Psoas muscle (tissue), 8 donors: ENCODE results near the gene FSTL5. TPM values are rescaled to one million over a fixed set of nuclear protein-coding genes. Genes with fewer than 3 reads are reported as not detected.

ENCODE experiments used
- ATAC-seq, 4 donors: fragments of 200-7000 bp; cut with Tn5 transposase; one replicate each; pipeline ENCODE4 v1.9.1; 2020; ENCODE audit warnings: moderate library complexity in 3 of 4, mild to moderate bottlenecking in 2 of 4
- DNase-seq, 2 donors: peaks; one replicate each; pipeline ENCODE4 v3.0.0-alpha.2; 2020
- H3K27ac ChIP-seq: fragments of 200-600 bp; one replicate; pipeline ENCODE4 v1.8.0; 2022
- H3K27me3 ChIP-seq, 3 donors: fragments of 200-600 bp in 1 of 3; one replicate each; pipeline versions ENCODE4 v1.6.1 to v1.8.0; 2013 to 2022; ENCODE audit warnings: low read length in 2 of 3, mild to moderate bottlenecking in 2 of 3, moderate library complexity in 1 of 3; ENCODE audit not compliant: insufficient read depth in 3 of 3
- H3K36me3 ChIP-seq, 2 donors: fragments of 200-600 bp in 1 of 2; one replicate each; pipeline versions ENCODE4 v1.6.1 to v1.8.0; 2013 to 2022; ENCODE audit warnings: low read depth in 1 of 2, mild to moderate bottlenecking in 1 of 2, moderate library complexity in 1 of 2; ENCODE audit not compliant: insufficient read depth in 1 of 2
- H3K4me1 ChIP-seq: fragments of 200-600 bp; one replicate; pipeline ENCODE4 v1.8.0; 2022
- H3K4me3 ChIP-seq: fragments of 200-600 bp; one replicate; pipeline ENCODE4 v1.8.0; 2022; ENCODE audit warnings: mild to moderate bottlenecking
- H3K9me3 ChIP-seq: fragments of 200-600 bp; one replicate; pipeline ENCODE4 v1.8.0; 2022
- CTCF ChIP-seq: fragments of 200-600 bp; IDR thresholded peaks from one replicate; pipeline ENCODE4 v1.8.0; 2022; ENCODE audit warnings: antibody characterized with exemption
- WGBS, 3 donors: extraction: QIAGEN DNeasy Blood & Tissue Kit; methylation state at CpG; one replicate each; pipeline versions ENCODE4 v1.1.6 to v1.1.7; 2013; 5-methylcytosine and 5-hydroxymethylcytosine counted together
- intact Hi-C, 2 donors: fragments of 100-400 bp; cut with DNase I; formaldehyde crosslinking; loops; one replicate each; pipeline versions ENCODE4 v1.11.0 to v1.14.2; 2022
- polyA plus RNA-seq, 3 donors: library from polyadenylated mRNA; stranded (reverse); fragments of 200-250 nt; gene quantifications; one replicate each; pipeline ENCODE4 v1.2.3, GENCODE V29; 2013
- total RNA-seq, 4 donors: library from RNA; stranded (reverse); fragmentation: NEBNext Ultra II Directional in 2 of 4; extraction: Animal tissue kit (Norgen Biotek cat#: 25700) in 2 of 4; gene quantifications; one replicate each; pipeline versions ENCODE4 v1.2.1 to v1.2.4, GENCODE V29; 2021 to 2023
- donor health status: healthy with polysubstance abuse.
- donor health status: DM: no; HTN: no; CAD: no; lungs with moderate emphysema.
- donor health status: Bipolar disorder and iron deficiency.
- donor health status: healthy.
- donor health status: DM: yes; HTN: yes; CAD: no.
- donor health status: DM: no; HTN: no; CAD: no.
- donor health status: DM: no; HTN: no; CAD: no.
- donor health status: DM: yes; HTN: yes; CAD: no.

Gene FSTL5
- total and polyA plus RNA-seq, 7 donors, result 0.01 TPM; not detected in 4

GRCh38 chr4:161816958-161817357 is 346.8 kb downstream of the FSTL5 start:
- WGBS, 3 donors, result 92 to 93% (median 93%) methylated on average over 1 of the region's 1 CpG
- intact Hi-C loops, result no loop called here
- ATAC-seq (no peak), DNase-seq (no peak)
- H3K27me3 ChIP-seq, result no peaks in the 10 kb centered on the region
- no peaks in the 10 kb centered on the region for H3K9me3 ChIP-seq
- no peaks in the 10 kb centered on the region for H3K4me1 ChIP-seq
- H3K4me3 ChIP-seq, result no peak overlapping the region
- H3K27ac ChIP-seq, result no peak overlapping the region
- no peaks in the 10 kb centered on the region for H3K36me3 ChIP-seq
- no peak for TF ChIP-seq CTCF

GRCh38 chr4:161815841-161816240 is 348.0 kb downstream of the FSTL5 start:
- no peaks in the 10 kb centered on the region for H3K4me1 ChIP-seq
- no peak for TF ChIP-seq CTCF
- no peaks in the 10 kb centered on the region for H3K36me3 ChIP-seq
- ATAC-seq, result no peak
- WGBS, 3 donors, result 71 to 76% (median 74%) methylated on average over 1 of the region's 1 CpG
- no peak overlapping the region for H3K4me3 ChIP-seq
- intact Hi-C loops, result no loop called here
- no peaks in the 10 kb centered on the region for H3K27me3 ChIP-seq
- no peak for DNase-seq
- H3K9me3 ChIP-seq, result no peaks in the 10 kb centered on the region
- H3K27ac ChIP-seq, result no peak overlapping the region

- Histone ChIP-seq H3K9me3 (no peaks in the 10 kb centered on the region), H3K4me3 (no peak overlapping the region), H3K4me1 (no peaks in the 10 kb centered on the region), H3K27me3 (no peaks in the 10 kb centered on the region), H3K27ac (no peak overlapping the region), H3K36me3 (no peaks in the 10 kb centered on the region)
- DNase-seq (no peak), ATAC-seq (no peak)
- intact Hi-C loops, result no loop called here
- no peak for TF ChIP-seq CTCF
These were observed 349.9 kb downstream of the FSTL5 start for GRCh38 chr4:161813889-161814288.

GRCh38 chr4:161813389-161813788 is 350.4 kb downstream of the FSTL5 start:
- H3K4me1 ChIP-seq, result no peaks in the 10 kb centered on the region

More at GRCh38 chr4:161813389-161813788, 350.4 kb downstream of the FSTL5 start:
- no peak overlapping the region for H3K27ac ChIP-seq
- ATAC-seq, result no peak
- H3K4me3 ChIP-seq, result no peak overlapping the region
- no peak for TF ChIP-seq CTCF
- H3K27me3 ChIP-seq, result no peaks in the 10 kb centered on the region
- WGBS, 3 donors, result 63 to 88% (median 84%) methylated on average over 5 of the region's 5 CpGs
- H3K36me3 ChIP-seq, result no peaks in the 10 kb centered on the region
- DNase-seq, result no peak
- no peaks in the 10 kb centered on the region for H3K9me3 ChIP-seq
- intact Hi-C loops, result no loop called here
